C4-2B (cell line): ENCODE measurements around the gene COQ4.

ENCODE experiments used
- H3K27ac ChIP-seq: fragments of 450-650 bp; 2 replicates; pipeline ENCODE4 v1.5.1; 2017
- ZFX ChIP-seq: fragments of 450-650 bp; IDR thresholded peaks from 2 replicates; pipeline ENCODE4 v1.6.1; 2017
- TF ChIP-seq, protein P1 (sequence below): fragments of 450-650 bp; conservative IDR thresholded peaks from 2 replicates; pipeline ENCODE4 v1.5.1; 2017; ENCODE audit warnings: mild to moderate bottlenecking

COQ4 gene

GRCh38 chr9:128337936-128338335, 15.3 kb downstream of the COQ4 start:
- no peak for TF ChIP-seq ZFX
- TF ChIP-seq, protein P1, sequence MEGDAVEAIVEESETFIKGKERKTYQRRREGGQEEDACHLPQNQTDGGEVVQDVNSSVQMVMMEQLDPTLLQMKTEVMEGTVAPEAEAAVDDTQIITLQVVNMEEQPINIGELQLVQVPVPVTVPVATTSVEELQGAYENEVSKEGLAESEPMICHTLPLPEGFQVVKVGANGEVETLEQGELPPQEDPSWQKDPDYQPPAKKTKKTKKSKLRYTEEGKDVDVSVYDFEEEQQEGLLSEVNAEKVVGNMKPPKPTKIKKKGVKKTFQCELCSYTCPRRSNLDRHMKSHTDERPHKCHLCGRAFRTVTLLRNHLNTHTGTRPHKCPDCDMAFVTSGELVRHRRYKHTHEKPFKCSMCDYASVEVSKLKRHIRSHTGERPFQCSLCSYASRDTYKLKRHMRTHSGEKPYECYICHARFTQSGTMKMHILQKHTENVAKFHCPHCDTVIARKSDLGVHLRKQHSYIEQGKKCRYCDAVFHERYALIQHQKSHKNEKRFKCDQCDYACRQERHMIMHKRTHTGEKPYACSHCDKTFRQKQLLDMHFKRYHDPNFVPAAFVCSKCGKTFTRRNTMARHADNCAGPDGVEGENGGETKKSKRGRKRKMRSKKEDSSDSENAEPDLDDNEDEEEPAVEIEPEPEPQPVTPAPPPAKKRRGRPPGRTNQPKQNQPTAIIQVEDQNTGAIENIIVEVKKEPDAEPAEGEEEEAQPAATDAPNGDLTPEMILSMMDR: no peak
- H3K27ac ChIP-seq: no peak overlapping the region

GRCh38 chr9:128338852-128339614, 16.4 kb downstream of the COQ4 start:
- peak overlapping the region; percentile 73 for H3K27ac ChIP-seq

- peak within 1 kb of the TSS; percentile 73 for H3K27ac ChIP-seq
- TF ChIP-seq ZFX: 0 out of 2 replicates have a peak, but pooled peaks have one; percentile 70
- TF ChIP-seq, protein P1: no peak
These were observed 17.4 kb downstream of the COQ4 start, which contains the start of gene SLC27A4 for GRCh38 chr9:128339761-128340690. SLC27A4 (plus strand) TSS chr9:128340527; CDS start chr9:128343133, 2,606 bp downstream.

DNA sequence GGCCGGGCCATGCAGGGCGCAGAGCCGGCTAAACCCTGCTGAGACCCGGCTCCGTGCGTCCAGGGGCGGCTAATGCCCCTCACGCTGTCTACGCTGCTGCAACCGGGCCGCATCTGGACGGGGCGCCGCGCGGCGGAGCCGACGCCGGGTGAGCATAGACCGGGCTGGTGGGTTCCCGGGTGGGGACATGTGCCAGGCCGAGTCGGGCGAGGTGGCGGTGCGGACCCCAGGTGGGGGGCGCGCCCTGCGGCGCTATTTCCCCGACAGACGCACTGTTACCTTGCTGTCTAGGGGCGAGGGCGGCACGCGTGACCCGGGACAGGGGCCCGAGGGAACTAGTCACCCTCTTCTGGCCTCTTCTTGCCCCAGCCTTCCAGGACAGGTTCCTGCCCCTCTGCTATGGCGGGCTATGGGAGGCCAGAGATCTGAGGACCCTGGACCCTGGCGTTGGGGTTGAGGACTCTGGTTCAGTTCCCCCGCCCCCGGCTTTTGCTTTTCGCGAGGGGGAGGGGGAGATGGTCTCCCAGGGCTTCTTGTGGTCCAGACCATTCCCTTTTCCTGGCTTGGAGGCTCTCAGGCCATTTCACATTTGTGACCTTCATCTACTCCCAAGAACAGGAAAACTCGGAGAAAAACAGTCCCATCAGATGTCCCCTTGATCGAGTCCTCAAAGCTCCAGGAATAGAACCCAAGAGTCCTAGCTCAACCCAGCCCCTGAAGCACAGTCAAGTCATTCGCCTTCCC, 18.2 kb downstream of the COQ4 start:
- TF ChIP-seq, protein P1: no peak
- TF ChIP-seq ZFX: no peak; the same call in 1 of the 2 replicates
- H3K27ac ChIP-seq: peak overlapping the region; percentile 73

- TF ChIP-seq, protein P1: peak; percentile 85
- no peak for TF ChIP-seq ZFX
- peak overlapping the region; percentile 73 for H3K27ac ChIP-seq
These were observed 18.8 kb downstream of the COQ4 start for GRCh38 chr9:128341435-128341849.

DNA sequence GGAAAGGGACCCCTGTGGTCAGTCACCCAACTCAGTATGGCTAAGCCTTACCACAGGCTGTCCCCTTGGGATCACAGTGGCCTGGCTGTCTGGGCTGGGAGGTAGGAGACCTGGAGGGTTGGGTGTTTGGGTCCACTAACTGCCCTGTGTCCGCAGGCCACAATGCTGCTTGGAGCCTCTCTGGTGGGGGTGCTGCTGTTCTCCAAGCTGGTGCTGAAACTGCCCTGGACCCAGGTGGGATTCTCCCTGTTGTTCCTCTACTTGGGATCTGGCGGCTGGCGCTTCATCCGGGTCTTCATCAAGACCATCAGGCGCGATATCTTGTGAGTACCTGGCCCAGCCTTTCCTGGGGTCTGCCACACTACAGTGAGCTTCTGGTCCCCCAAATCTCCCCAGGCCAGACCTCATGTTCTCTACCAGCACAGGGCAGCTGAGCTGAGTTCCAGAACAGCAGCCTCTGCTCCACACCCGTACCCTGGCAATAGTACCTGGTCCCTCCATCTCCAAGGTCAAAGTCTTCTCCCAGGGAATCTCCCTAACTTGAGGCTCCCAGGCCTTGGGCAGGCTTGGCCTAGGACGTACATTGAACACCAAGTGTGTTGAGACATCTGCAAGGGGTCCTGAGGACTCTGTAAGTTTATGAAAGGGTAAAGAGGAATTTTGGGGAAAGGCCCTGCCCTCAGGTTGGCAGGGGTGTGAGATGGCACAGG, 20.5 kb downstream of the COQ4 start:
- no peak overlapping the region for H3K27ac ChIP-seq
- TF ChIP-seq, protein P1: no peak
- TF ChIP-seq ZFX: no peak

DNA sequence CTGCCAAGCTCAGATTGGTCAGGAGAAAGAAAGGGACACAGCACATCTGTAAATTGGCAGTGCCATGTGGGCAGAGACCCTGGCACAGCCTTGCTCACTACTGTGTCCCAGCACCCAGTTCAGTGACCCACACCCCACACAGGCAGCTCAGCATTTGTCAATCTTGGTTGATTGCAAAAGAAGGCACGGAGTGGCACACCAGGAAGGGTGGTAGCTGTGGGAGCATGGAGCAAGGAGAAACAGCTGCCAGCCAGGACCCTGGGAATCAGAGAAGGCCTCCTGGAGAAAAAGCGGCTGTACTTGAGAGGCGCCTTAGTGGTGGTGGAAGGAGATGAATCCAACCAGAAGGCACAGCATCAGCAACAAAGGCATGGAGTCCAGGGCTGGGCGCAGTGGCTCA, 21.2 kb downstream of the COQ4 start:
- no peak overlapping the region for H3K27ac ChIP-seq
- no peak for TF ChIP-seq ZFX
- TF ChIP-seq, protein P1: no peak
